SU-DHL-6 (cell line): Measurements from ENCODE around the gene CRYGS.

ENCODE experiments used
- EZH2phosphoT487 ChIP-seq: fragments of 200-600 bp; sonication (generic), shearing (Covaris generic); conservative IDR thresholded peaks from 2 replicates; pipeline ENCODE4 v1.6.1; 2018; ENCODE audit warnings: mild to moderate bottlenecking, antibody characterized with exemption, low read length, moderate library complexity, mixed read lengths
- TF ChIP-seq, protein P1 (sequence below): fragments of 200-600 bp; sonication (generic); IDR thresholded peaks from one replicate; pipeline ENCODE4 v1.5.1; 2017; ENCODE audit warnings: antibody characterized with exemption, mild to moderate bottlenecking, low read length, moderate library complexity; ENCODE audit not compliant: insufficient read depth, poor library complexity, severe bottlenecking

DNA sequence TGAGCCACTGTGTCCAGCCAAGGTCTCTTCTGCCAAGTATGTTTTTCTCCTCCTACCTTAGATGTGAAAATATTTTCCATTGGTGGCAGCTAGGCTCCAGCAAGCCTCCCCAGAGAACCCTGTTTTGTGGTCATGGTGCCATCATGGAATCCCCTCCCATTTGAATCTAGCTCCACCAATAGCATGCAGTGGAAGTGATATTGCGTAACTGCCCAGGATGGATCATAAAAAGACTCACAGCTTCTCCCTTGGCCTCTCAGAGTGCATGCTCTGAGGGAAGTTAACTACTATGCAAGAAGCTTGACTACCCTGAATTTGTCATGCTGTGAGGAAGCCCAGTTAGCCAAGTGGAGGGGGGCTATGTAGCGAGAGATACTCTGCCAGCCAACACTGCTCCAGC, 27.5 kb downstream of the CRYGS start:
- TF ChIP-seq, protein P1, sequence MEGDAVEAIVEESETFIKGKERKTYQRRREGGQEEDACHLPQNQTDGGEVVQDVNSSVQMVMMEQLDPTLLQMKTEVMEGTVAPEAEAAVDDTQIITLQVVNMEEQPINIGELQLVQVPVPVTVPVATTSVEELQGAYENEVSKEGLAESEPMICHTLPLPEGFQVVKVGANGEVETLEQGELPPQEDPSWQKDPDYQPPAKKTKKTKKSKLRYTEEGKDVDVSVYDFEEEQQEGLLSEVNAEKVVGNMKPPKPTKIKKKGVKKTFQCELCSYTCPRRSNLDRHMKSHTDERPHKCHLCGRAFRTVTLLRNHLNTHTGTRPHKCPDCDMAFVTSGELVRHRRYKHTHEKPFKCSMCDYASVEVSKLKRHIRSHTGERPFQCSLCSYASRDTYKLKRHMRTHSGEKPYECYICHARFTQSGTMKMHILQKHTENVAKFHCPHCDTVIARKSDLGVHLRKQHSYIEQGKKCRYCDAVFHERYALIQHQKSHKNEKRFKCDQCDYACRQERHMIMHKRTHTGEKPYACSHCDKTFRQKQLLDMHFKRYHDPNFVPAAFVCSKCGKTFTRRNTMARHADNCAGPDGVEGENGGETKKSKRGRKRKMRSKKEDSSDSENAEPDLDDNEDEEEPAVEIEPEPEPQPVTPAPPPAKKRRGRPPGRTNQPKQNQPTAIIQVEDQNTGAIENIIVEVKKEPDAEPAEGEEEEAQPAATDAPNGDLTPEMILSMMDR: no peak
- TF ChIP-seq EZH2phosphoT487: no peak
